Neural crest cell (in vitro differentiated cells): ENCODE data around the gene CDKN1A. TPM values are rescaled to one million over a fixed set of nuclear protein-coding genes. Genes with fewer than 3 reads are reported as not detected.

Source experiments
- DNase-seq: peaks from one replicate; pipeline ENCODE4 v3.0.0; 2021; ENCODE audit warnings: low read depth, mixed read lengths, low spot score
- H3K27ac Mint-ChIP-seq: one replicate; pipeline ENCODE4 v1.8.0; 2021; ENCODE audit warnings: mild to moderate bottlenecking, mixed read lengths; ENCODE audit not compliant: unreplicated experiment
- H3K27me3 Mint-ChIP-seq: 2 replicates; pipeline ENCODE4 v1.8.0; 2021; ENCODE audit warnings: low read depth, mild to moderate bottlenecking, mixed read lengths
- H3K36me3 Mint-ChIP-seq: 2 replicates; pipeline ENCODE4 v1.8.0; 2021; ENCODE audit warnings: low read depth, mild to moderate bottlenecking, mixed read lengths
- H3K4me1 Mint-ChIP-seq: 2 replicates; pipeline ENCODE4 v1.8.0; 2021; ENCODE audit warnings: mixed read lengths
- H3K4me3 Mint-ChIP-seq: one replicate; pipeline ENCODE4 v1.8.0; 2021; ENCODE audit warnings: mild to moderate bottlenecking, mixed read lengths
- H3K9me3 Mint-ChIP-seq: 2 replicates; pipeline ENCODE4 v1.8.0; 2021; ENCODE audit warnings: mixed read lengths
- CTCF ChIP-seq: fragments of 200-600 bp; sonication (generic); conservative IDR thresholded peaks from 2 replicates; pipeline ENCODE4 v1.5.0; 2021; ENCODE audit warnings: antibody characterized with exemption, mild to moderate bottlenecking
- total RNA-seq: library from RNA; stranded (reverse); gene quantifications from 2 replicates; pipeline ENCODE4 v1.2.1, GENCODE V29; 2021

CDKN1A gene
- total RNA-seq, 1 donor from 2014 or later, result 12.5 TPM

GRCh38 chr6:36676141-36677058 is 2.1 kb upstream of the CDKN1A start:
- H3K4me1 Mint-ChIP-seq, result peaks cover 39% of the 10 kb centered on the region
- peaks cover 39% of the 10 kb centered on the region for H3K27me3 Mint-ChIP-seq
- DNase-seq, result no peak
- no peaks in the 10 kb centered on the region for H3K9me3 Mint-ChIP-seq
- TF ChIP-seq CTCF, result no peak
- H3K27ac Mint-ChIP-seq, result peak overlapping the region; percentile 81
- H3K36me3 Mint-ChIP-seq, result no peaks in the 10 kb centered on the region
- H3K4me3 Mint-ChIP-seq, result peak overlapping the region; percentile 77

DNA sequence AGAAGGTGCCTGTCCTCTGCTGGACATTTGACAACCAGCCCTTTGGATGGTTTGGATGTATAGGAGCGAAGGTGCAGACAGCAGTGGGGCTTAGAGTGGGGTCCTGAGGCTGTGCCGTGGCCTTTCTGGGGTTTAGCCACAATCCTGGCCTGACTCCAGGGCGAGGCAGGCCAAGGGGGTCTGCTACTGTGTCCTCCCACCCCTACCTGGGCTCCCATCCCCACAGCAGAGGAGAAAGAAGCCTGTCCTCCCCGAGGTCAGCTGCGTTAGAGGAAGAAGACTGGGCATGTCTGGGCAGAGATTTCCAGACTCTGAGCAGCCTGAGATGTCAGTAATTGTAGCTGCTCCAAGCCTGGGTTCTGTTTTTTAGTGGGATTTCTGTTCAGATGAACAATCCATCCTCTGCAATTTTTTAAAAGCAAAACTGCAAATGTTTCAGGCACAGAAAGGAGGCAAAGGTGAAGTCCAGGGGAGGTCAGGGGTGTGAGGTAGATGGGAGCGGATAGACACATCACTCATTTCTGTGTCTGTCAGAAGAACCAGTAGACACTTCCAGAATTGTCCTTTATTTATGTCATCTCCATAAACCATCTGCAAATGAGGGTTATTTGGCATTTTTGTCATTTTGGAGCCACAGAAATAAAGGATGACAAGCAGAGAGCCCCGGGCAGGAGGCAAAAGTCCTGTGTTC is 1.3 kb upstream of the CDKN1A start:
- peak overlapping the region; percentile 77 for H3K4me3 Mint-ChIP-seq
- no peak for TF ChIP-seq CTCF
- H3K27ac Mint-ChIP-seq, result no peak overlapping the region
- H3K27me3 Mint-ChIP-seq, result peaks cover 42% of the 10 kb centered on the region
- DNase-seq, result no peak
- H3K4me1 Mint-ChIP-seq, result peaks cover 37% of the 10 kb centered on the region
- no peaks in the 10 kb centered on the region for H3K9me3 Mint-ChIP-seq
- H3K36me3 Mint-ChIP-seq, result no peaks in the 10 kb centered on the region

DNA sequence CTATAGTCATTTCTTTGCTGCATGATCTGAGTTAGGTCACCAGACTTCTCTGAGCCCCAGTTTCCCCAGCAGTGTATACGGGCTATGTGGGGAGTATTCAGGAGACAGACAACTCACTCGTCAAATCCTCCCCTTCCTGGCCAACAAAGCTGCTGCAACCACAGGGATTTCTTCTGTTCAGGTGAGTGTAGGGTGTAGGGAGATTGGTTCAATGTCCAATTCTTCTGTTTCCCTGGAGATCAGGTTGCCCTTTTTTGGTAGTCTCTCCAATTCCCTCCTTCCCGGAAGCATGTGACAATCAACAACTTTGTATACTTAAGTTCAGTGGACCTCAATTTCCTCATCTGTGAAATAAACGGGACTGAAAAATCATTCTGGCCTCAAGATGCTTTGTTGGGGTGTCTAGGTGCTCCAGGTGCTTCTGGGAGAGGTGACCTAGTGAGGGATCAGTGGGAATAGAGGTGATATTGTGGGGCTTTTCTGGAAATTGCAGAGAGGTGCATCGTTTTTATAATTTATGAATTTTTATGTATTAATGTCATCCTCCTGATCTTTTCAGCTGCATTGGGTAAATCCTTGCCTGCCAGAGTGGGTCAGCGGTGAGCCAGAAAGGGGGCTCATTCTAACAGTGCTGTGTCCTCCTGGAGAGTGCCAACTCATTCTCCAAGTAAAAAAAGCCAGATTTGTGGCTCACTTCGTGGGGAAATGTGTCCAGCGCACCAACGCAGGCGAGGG is 594 bp upstream of the CDKN1A start:
- Mint-ChIP-seq H3K4me3 (peak overlapping the region; percentile 56), H3K27ac (no peak overlapping the region), H3K9me3 (no peaks in the 10 kb centered on the region), H3K4me1 (peaks cover 34% of the 10 kb centered on the region), H3K36me3 (no peaks in the 10 kb centered on the region), H3K27me3 (peaks cover 44% of the 10 kb centered on the region)
- no peak for DNase-seq
- no peak for TF ChIP-seq CTCF

DNA sequence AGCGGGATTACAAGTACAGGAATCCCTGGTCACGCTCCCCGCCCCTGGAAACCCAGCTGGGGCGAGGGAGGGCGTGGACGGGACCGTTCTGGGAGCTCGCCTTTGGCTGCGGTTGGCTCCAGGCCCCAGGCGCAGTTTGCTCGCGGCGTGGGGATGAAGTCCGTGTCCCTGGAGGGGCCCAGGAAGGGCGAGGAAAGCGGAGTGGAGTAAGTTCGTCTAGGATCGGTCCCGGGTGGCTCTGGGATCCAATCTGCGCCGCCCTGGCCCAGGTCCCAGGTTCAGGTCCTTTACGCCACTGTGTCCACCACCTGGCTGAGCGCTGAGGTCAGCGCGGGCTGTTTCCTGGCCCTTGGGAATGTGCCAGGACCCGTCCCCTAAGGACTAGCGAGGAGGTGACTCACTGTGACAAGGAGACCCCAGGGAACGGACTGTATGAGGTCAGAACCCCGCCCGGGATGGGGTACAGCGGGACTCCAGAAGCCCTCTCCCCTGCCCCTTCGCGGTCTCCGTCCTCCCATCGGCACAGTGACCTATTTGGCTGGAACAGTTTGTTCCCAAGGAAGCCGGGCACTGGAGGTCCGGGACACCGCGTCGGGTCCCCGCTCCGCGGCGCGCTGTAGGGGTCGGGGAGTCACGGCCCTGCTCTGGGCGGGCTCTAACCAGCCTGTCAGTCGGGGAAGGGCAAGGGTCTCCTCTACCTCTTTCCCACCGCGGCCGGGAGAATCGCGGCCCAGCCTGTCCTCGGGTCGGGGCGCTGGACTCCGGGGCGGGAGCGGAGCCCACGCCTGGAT is 724 bp downstream of the CDKN1A start:
- Mint-ChIP-seq H3K36me3 (no peaks in the 10 kb centered on the region), H3K4me3 (peak overlapping the region; percentile 93), H3K9me3 (no peaks in the 10 kb centered on the region), H3K27me3 (peaks cover 44% of the 10 kb centered on the region), H3K4me1 (peaks cover 34% of the 10 kb centered on the region), H3K27ac (no peak overlapping the region)
- TF ChIP-seq CTCF, result no peak
- peak; percentile 22 for DNase-seq
